ENCODE measurements around the gene KCNK4.

The KCNK4 gene

DNA sequence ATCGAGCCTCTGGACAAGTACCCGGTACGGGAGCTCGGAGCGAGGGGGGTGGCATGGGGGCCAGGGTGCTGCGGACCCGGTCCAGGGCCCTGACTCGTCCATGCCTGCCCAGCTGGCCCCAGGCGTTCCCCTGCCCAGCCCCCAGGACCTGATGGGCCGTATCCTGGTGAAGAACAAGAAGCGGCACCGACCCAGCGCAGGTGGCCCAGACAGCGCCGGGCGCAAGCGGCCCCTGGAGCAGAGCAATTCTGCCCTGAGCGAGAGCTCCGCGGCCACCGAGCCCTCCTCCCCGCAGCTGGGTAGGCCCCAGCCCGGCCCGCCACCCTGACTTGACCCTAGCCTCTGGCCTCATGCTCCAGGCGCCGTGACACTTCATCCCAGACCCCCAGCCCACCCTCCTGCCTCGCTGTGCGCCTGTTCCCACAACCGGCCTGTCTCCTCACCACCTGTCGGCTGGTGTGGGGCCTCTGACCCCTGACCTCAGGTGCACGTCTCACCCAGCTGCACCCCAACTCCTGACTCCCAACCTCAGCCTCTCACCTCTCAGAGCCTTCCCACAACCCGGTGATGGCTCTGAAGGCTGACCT, 32.1 kb upstream of the KCNK4 start:
- Histone ChIP-seq H3K9me2 (replicated peaks; ENCODE audit: low read depth, low read length) (no peaks in the 10 kb centered on the region), H3K79me2 (ENCODE audit: insufficient read depth, low read length) (no peaks in the 10 kb centered on the region), H3K4me3 (ENCODE audit: low read length, poor library complexity, severe bottlenecking) (no peak overlapping the region), H3K9ac (ENCODE audit: low read depth, low read length, poor library complexity, severe bottlenecking) (no peak overlapping the region), H3K4me1 (ENCODE audit: insufficient read depth, low read length, poor library complexity, severe bottlenecking) (no peaks in the 10 kb centered on the region), H2AFZ (ENCODE audit: low read length) (no peak overlapping the region), H3K27me3 (ENCODE audit: insufficient read depth, low read length, poor library complexity, severe bottlenecking) (no peaks in the 10 kb centered on the region), H3K9me3 (ENCODE audit: insufficient read depth, low read depth, low read length) (no peaks in the 10 kb centered on the region), H3F3A (ENCODE audit: low read depth) (no peaks in the 10 kb centered on the region), H3K36me3 (ENCODE audit: insufficient read depth, low read length) (no peaks in the 10 kb centered on the region), H3K4me2 (ENCODE audit: low read depth, low read length, poor library complexity, severe bottlenecking) (no peak overlapping the region), H4K20me1 (ENCODE audit: insufficient read depth, low read length, poor library complexity, severe bottlenecking) (no peaks in the 10 kb centered on the region)
- TF ChIP-seq CTCF (conservative IDR thresholded peaks at IDR 0.05; ENCODE audit: low read length): no peak
- TF ChIP-seq EZH2phosphoT487 (IDR thresholded peaks at IDR 0.05; ENCODE audit: borderline replicate concordance): no peak

GRCh38 chr11:64259533-64260067, 31.5 kb upstream of the KCNK4 start:
- Histone ChIP-seq H3K27me3 (ENCODE audit: insufficient read depth, low read length, poor library complexity, severe bottlenecking) (no peaks in the 10 kb centered on the region), H3K4me2 (ENCODE audit: low read depth, low read length, poor library complexity, severe bottlenecking) (no peak overlapping the region), H3K9ac (ENCODE audit: low read depth, low read length, poor library complexity, severe bottlenecking) (no peak overlapping the region), H3K4me3 (ENCODE audit: low read length, poor library complexity, severe bottlenecking) (no peak overlapping the region), H3K9me2 (replicated peaks; ENCODE audit: low read depth, low read length) (no peaks in the 10 kb centered on the region), H3K4me1 (ENCODE audit: insufficient read depth, low read length, poor library complexity, severe bottlenecking) (no peaks in the 10 kb centered on the region), H3K36me3 (ENCODE audit: insufficient read depth, low read length) (no peaks in the 10 kb centered on the region), H3K79me2 (ENCODE audit: insufficient read depth, low read length) (no peaks in the 10 kb centered on the region), H2AFZ (ENCODE audit: low read length) (no peak overlapping the region), H3F3A (ENCODE audit: low read depth) (no peaks in the 10 kb centered on the region), H3K9me3 (ENCODE audit: insufficient read depth, low read depth, low read length) (no peaks in the 10 kb centered on the region), H4K20me1 (ENCODE audit: insufficient read depth, low read length, poor library complexity, severe bottlenecking) (no peaks in the 10 kb centered on the region)
- TF ChIP-seq CTCF (conservative IDR thresholded peaks at IDR 0.05; ENCODE audit: low read length) (no peak), EZH2phosphoT487 (IDR thresholded peaks at IDR 0.05; ENCODE audit: borderline replicate concordance) (no peak)

DNA sequence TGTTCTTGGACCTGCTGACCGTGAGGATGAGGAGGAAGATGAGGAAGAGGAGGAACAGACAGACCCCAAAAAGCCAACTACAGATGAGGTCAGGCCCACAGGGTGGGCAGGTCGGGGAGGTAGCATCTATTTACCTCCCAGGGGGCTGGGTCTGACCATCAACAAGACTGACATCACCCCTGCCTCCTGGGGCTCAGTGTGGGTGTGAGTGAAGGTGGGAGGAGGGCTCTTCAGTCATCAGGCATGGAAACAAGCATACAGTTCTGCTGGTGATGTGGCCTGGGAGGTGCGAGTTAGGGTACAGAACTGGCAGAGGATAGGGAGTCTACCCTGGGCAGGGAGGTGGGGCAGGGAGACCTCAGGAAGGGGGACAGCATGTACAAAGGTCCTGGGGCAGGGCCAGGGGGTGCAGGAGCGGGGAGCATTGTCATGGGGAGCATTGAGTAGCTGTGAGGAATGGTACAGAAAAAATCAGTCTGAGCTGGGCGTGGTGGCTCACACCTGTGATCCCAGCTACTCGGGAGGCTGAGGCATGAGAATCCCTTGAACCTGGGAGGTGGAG, 30.9 kb upstream of the KCNK4 start:
- H3K9ac ChIP-seq (ENCODE audit: low read depth, low read length, poor library complexity, severe bottlenecking): no peak overlapping the region
- no peak overlapping the region for H2AFZ ChIP-seq (ENCODE audit: low read length)
- H3K79me2 ChIP-seq (ENCODE audit: insufficient read depth, low read length): no peaks in the 10 kb centered on the region
- H3K4me2 ChIP-seq (ENCODE audit: low read depth, low read length, poor library complexity, severe bottlenecking): no peak overlapping the region
- no peaks in the 10 kb centered on the region for H3K36me3 ChIP-seq (ENCODE audit: insufficient read depth, low read length)
- no peaks in the 10 kb centered on the region for H3K9me3 ChIP-seq (ENCODE audit: insufficient read depth, low read depth, low read length)
- no peaks in the 10 kb centered on the region for H3F3A ChIP-seq (ENCODE audit: low read depth)
- no peaks in the 10 kb centered on the region for H3K4me1 ChIP-seq (ENCODE audit: insufficient read depth, low read length, poor library complexity, severe bottlenecking)
- H3K27me3 ChIP-seq (ENCODE audit: insufficient read depth, low read length, poor library complexity, severe bottlenecking): no peaks in the 10 kb centered on the region
- no peak overlapping the region for H3K4me3 ChIP-seq (ENCODE audit: low read length, poor library complexity, severe bottlenecking)
- TF ChIP-seq CTCF (conservative IDR thresholded peaks at IDR 0.05; ENCODE audit: low read length) (no peak), EZH2phosphoT487 (IDR thresholded peaks at IDR 0.05; ENCODE audit: borderline replicate concordance) (no peak)
- no peaks in the 10 kb centered on the region for H4K20me1 ChIP-seq (ENCODE audit: insufficient read depth, low read length, poor library complexity, severe bottlenecking)
- no peaks in the 10 kb centered on the region for H3K9me2 ChIP-seq (replicated peaks; ENCODE audit: low read depth, low read length)

Measured in Loucy (cell line).